Breast epithelium (tissue), 4 donors: Measurements from ENCODE around the gene AUH. TPM values are rescaled to one million over a fixed set of nuclear protein-coding genes. Genes with fewer than 3 reads are reported as not detected.

Experiments used
- DNase-seq, 2 donors: peaks; one replicate each; pipeline ENCODE4 v3.0.0-alpha.2; 2019; ENCODE audit warnings: low spot score in 2 of 2
- H3K27ac ChIP-seq, 2 donors: fragments of 200-600 bp; sonication (generic) in 1 of 2; one replicate each; pipeline ENCODE4 v1.5.1; 2016 to 2019; ENCODE audit warnings: mild to moderate bottlenecking in 1 of 2
- H3K27me3 ChIP-seq, 2 donors: fragments of 200-600 bp; sonication (generic) in 1 of 2; one replicate each; pipeline versions ENCODE4 v1.5.1 to v1.6.0; 2017 to 2019; ENCODE audit warnings: control low read depth in 1 of 2, mild to moderate bottlenecking in 1 of 2
- H3K36me3 ChIP-seq: fragments of 200-600 bp; one replicate; pipeline ENCODE4 v1.5.1; 2019
- H3K4me1 ChIP-seq, 2 donors: fragments of 200-600 bp; sonication (generic); one replicate each; pipeline ENCODE4 v1.5.1; 2016 to 2019; ENCODE audit warnings: control low read depth in 1 of 2
- H3K4me3 ChIP-seq, 3 donors: fragments of 200-600 bp; sonication (generic); 1 replicate in 2 of 3; 2 replicates in 1 of 3; pipeline ENCODE4 v1.5.1; 2016 to 2019; ENCODE audit warnings: mild to moderate bottlenecking in 3 of 3, moderate library complexity in 2 of 3
- H3K9me3 ChIP-seq, 2 donors: fragments of 200-600 bp; sonication (generic) in 1 of 2; one replicate each; pipeline ENCODE4 v1.5.1; 2016 to 2019; ENCODE audit warnings: control low read depth in 1 of 2
- CTCF ChIP-seq, 3 donors: fragments of 450-650 bp; IDR thresholded peaks; one replicate each; pipeline ENCODE4 v1.5.1; 2016 to 2017; ENCODE audit warnings: antibody characterized with exemption in 3 of 3, mild to moderate bottlenecking in 3 of 3, moderate library complexity in 3 of 3
- POLR2A ChIP-seq: fragments of 450-650 bp; IDR thresholded peaks from one replicate; pipeline ENCODE4 v1.6.1; 2016; ENCODE audit warnings: antibody characterized with exemption, mild to moderate bottlenecking, moderate library complexity
- POLR2AphosphoS5 ChIP-seq, 3 donors: sonication (generic); formaldehyde crosslinking; IDR thresholded peaks; one replicate each; pipeline ENCODE4 v1.6.1; 2017; ENCODE audit warnings: antibody characterized with exemption in 3 of 3
- intact Hi-C: fragments of 100-400 bp; cut with DNase I; formaldehyde crosslinking; loops from one replicate; pipeline ENCODE4 v1.15.1; 2023; ENCODE audit warnings: low total_unique reads
- total RNA-seq, 3 donors: library from RNA; depleted of rRNA; stranded (reverse); fragments of >200 nt; gene quantifications; one replicate each; pipeline ENCODE4 v1.1.0, GENCODE V29; 2016

Gene AUH
- total RNA-seq, 3 donors from 2014 or later = 34.2 to 64.4 (median 50.8) TPM

DNA sequence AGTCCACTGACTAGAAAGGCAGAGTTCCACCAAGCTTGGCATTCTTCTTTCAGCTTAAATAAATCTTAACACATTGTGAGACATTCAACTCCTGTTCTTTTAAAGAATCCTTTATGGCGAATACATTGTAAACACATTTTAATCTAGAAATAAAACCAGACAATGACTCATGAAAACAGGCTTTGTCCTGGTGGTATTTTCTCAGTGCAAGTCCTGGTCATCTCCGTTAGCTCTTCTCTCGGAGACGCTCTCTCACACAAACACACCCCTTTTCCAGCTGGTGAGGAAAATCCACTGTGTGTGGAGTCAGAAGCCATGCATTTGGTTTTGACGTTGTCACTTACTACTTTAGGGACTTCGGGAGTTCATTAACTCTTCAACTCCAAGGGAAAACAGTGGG lies 140.4 kb downstream of the AUH start:
- intact Hi-C loops = no loop called here
- no peaks in the 10 kb centered on the region for H3K9me3 ChIP-seq
- H3K27ac ChIP-seq = no peak overlapping the region
- TF ChIP-seq CTCF (IDR thresholded peaks at IDR 0.05) (no peak), POLR2AphosphoS5 (IDR thresholded peaks at IDR 0.05) (no peak), POLR2A (no peak)
- H3K27me3 ChIP-seq = no peaks in the 10 kb centered on the region
- no peak for DNase-seq
- no peaks in the 10 kb centered on the region for H3K36me3 ChIP-seq
- no peaks in the 10 kb centered on the region for H3K4me1 ChIP-seq
- H3K4me3 ChIP-seq = no peak overlapping the region

DNA sequence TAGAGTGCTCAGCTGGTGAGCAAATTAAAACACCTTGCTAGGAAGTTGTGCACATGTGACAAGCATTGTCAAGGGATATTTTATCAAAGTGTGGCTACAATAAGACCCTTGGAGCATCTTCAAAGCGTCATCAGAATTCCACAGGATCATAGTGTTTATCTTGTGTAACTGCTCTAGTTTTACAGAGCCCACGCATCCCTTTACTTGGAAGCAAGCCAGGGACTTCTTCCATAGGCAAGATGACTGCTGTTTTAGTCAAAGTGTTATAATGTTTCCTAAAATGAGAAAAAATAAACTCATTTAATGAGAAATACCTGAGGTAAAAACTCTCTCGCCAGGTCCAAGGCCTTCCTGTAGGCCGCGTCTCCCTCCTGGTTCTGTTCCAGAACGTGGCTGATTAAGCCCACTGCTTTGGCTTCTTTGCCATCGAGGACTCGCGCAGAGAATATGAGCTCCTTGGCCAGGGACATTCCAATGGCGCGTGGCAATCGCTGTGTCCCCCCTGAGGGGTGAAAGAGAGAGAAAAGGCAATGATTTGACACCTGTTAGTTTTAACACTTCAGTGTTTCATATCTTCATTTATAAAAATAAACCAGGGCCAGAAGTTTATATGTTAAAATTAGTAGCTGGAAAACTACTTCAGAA lies 141.1 kb downstream of the AUH start:
- Histone ChIP-seq H3K27ac (peak overlapping the region; percentile 11 to 45), H3K4me1 (no peaks in the 10 kb centered on the region), H3K9me3 (no peaks in the 10 kb centered on the region), H3K27me3 (no peaks in the 10 kb centered on the region), H3K4me3 (no peak overlapping the region), H3K36me3 (no peaks in the 10 kb centered on the region)
- no peak for DNase-seq
- intact Hi-C loops = no loop called here
- TF ChIP-seq POLR2A = no peak
- no peak for TF ChIP-seq POLR2AphosphoS5 (IDR thresholded peaks at IDR 0.05)
- TF ChIP-seq CTCF (IDR thresholded peaks at IDR 0.05) = no peak

DNA sequence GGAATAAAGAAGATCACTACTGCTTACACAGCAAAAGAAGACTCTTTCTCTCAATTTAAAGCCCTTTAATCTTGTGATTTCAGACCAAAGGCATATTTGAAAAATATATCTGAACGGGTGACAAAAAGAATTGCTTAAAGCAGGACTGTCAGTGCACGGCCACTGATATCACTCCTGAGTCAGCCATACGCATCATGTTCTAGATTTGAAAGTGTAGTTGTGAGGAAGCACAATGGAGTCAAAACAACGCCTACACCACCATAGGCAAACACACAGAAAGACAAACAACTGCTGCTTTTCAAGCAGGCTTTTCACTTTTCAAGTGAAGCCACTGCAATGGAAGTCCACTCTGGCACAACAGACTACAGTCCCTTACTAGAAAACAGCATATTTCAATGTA lies 141.7 kb downstream of the AUH start:
- Histone ChIP-seq H3K36me3 (no peaks in the 10 kb centered on the region), H3K9me3 (no peaks in the 10 kb centered on the region), H3K27me3 (no peaks in the 10 kb centered on the region), H3K27ac (peak overlapping the region; percentile 11 to 45), H3K4me1 (no peaks in the 10 kb centered on the region), H3K4me3 (no peak overlapping the region)
- TF ChIP-seq POLR2AphosphoS5 (IDR thresholded peaks at IDR 0.05) (no peak), CTCF (IDR thresholded peaks at IDR 0.05) (no peak)
- DNase-seq = no peak
- intact Hi-C loops = no loop called here

DNA sequence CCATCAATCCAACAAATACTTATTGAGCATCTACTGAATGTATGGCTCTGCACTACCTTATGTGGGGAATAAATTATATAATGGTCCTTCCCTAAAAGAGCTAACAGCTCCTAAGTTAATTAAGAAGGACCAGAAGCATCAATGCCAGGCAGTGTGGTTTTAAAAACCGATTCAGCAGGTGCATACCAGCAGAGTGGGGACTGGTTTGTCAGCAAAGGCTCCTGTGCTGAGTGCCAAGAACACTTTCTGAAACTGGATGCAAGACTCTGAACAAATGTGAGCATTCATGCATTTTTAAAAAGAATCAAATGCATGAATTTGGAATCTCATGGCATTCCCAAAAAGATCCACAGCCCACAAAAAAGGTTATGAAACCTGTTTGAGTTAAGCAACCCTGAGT lies 142.2 kb downstream of the AUH start:
- intact Hi-C loops = no loop called here
- Histone ChIP-seq H3K4me1 (no peaks in the 10 kb centered on the region), H3K4me3 (no peak overlapping the region), H3K9me3 (no peaks in the 10 kb centered on the region), H3K27ac (no peak overlapping the region), H3K36me3 (no peaks in the 10 kb centered on the region), H3K27me3 (no peaks in the 10 kb centered on the region)
- DNase-seq = no peak
- TF ChIP-seq POLR2A (no peak), CTCF (IDR thresholded peaks at IDR 0.05) (no peak), POLR2AphosphoS5 (IDR thresholded peaks at IDR 0.05) (no peak)

- intact Hi-C loops = no loop called here
- TF ChIP-seq POLR2AphosphoS5 (IDR thresholded peaks at IDR 0.05) (no peak), CTCF (IDR thresholded peaks at IDR 0.05) (no peak), POLR2A (no peak)
- H3K27ac ChIP-seq = no peak overlapping the region
Observed at GRCh38 chr9:91217388-91217787, 144.3 kb downstream of the AUH start.

More at GRCh38 chr9:91217388-91217787, 144.3 kb downstream of the AUH start:
- no peaks in the 10 kb centered on the region for H3K36me3 ChIP-seq
- H3K27me3 ChIP-seq = no peaks in the 10 kb centered on the region
- H3K4me1 ChIP-seq = no peaks in the 10 kb centered on the region
- DNase-seq = no peak
- H3K9me3 ChIP-seq = no peaks in the 10 kb centered on the region
- H3K4me3 ChIP-seq = no peak overlapping the region
